ENCODE data around the gene SEPTIN1.

DNA sequence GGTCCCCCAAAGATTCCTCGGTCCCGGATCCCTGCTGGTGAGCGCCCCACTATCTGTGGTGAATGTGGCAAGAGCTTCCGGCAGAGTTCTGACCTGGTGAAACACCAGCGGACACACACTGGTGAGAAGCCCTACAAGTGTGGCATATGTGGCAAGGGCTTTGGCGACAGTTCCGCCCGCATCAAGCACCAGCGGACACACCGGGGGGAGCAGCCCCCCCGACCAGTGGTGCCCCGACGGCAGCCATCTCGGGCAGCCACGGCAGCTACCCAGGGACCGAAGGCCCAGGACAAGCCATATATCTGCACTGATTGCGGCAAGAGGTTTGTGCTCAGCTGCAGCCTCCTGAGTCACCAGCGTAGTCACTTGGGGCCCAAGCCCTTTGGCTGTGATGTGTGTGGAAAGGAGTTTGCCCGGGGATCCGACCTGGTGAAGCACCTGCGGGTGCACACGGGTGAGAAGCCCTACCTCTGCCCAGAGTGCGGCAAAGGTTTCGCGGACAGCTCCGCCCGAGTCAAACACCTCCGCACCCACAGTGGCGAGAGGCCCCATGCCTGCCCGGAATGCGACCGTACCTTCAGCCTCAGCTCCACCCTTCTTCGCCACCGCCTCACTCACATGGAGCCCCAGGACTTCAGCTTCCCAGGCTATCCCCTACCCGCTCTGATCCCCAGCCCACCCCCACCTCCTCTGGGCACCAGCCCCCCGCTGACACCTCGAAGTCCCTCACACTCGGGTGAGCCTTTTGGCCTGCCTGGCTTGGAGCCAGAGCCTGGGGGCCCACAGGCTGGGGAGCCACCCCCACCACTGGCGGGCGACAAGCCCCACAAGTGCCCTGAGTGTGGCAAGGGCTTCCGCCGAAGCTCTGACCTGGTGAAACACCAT lies 15.7 kb upstream of the SEPTIN1 start:
- TF ChIP-seq, protein P1, sequence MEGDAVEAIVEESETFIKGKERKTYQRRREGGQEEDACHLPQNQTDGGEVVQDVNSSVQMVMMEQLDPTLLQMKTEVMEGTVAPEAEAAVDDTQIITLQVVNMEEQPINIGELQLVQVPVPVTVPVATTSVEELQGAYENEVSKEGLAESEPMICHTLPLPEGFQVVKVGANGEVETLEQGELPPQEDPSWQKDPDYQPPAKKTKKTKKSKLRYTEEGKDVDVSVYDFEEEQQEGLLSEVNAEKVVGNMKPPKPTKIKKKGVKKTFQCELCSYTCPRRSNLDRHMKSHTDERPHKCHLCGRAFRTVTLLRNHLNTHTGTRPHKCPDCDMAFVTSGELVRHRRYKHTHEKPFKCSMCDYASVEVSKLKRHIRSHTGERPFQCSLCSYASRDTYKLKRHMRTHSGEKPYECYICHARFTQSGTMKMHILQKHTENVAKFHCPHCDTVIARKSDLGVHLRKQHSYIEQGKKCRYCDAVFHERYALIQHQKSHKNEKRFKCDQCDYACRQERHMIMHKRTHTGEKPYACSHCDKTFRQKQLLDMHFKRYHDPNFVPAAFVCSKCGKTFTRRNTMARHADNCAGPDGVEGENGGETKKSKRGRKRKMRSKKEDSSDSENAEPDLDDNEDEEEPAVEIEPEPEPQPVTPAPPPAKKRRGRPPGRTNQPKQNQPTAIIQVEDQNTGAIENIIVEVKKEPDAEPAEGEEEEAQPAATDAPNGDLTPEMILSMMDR (IDR thresholded peaks at IDR 0.05), result no peak
- no peak for TF ChIP-seq EP300 (IDR thresholded peaks at IDR 0.05)
